Activated B cell treated with CpG ODN at 0.5 μM for 24 hours (primary cell): ENCODE results near the gene BANP. TPM values are rescaled to one million over a fixed set of nuclear protein-coding genes. Genes with fewer than 3 reads are reported as not detected.
"Not testable (repeated sequence)": the region's sequence is repeated elsewhere in the genome, so short reads cannot be mapped to it uniquely, and the experiment has no call there.

Experiments
- ATAC-seq: fragments of 200-7000 bp; cut with Tn5 transposase; one replicate; pipeline ENCODE4 v1.10.0; 2021; ENCODE audit warnings: low read depth, mild to moderate bottlenecking, moderate library complexity
- CTCF ChIA-PET: fragments of 350-600 bp; sonication (Branson Sonifier 250); formaldehyde crosslinking; loops from one replicate; lab custom pipeline; 2021; ENCODE audit warnings: antibody characterized with exemption; lab: Charles Lee
- POLR2A ChIA-PET: fragments of 350-600 bp; sonication (Branson Sonifier 250); formaldehyde crosslinking; loops from one replicate; lab custom pipeline; 2021; ENCODE audit warnings: antibody characterized with exemption; lab: Charles Lee
- DNase-seq: peaks from one replicate; pipeline ENCODE4 v3.0.0; 2022
- H3K27ac Mint-ChIP-seq: one replicate; pipeline ENCODE4 v1.8.0; 2020; ENCODE audit warnings: mixed read lengths
- H3K27me3 Mint-ChIP-seq: one replicate; pipeline ENCODE4 v1.8.0; 2021; ENCODE audit warnings: mixed read lengths
- H3K36me3 Mint-ChIP-seq: one replicate; pipeline ENCODE4 v1.8.0; 2021; ENCODE audit warnings: low read depth, mixed read lengths
- H3K4me1 Mint-ChIP-seq: one replicate; pipeline ENCODE4 v1.8.0; 2021; ENCODE audit warnings: mixed read lengths
- H3K4me3 Mint-ChIP-seq: one replicate; pipeline ENCODE4 v1.8.0; 2020; ENCODE audit warnings: mild to moderate bottlenecking, mixed read lengths
- H3K9me3 Mint-ChIP-seq: one replicate; pipeline ENCODE4 v1.8.0; 2020; ENCODE audit warnings: mixed read lengths
- intact Hi-C: fragments of 100-400 bp; cut with micrococcal nuclease; formaldehyde crosslinking; loops from one replicate; pipeline ENCODE4 v1.15.1; 2024
- total RNA-seq: library from RNA; stranded (reverse); gene quantifications from 2 replicates; pipeline ENCODE4 v1.2.3, GENCODE V29; 2022
- TF ChIP-seq, protein P1 (sequence below): fragments of 200-600 bp; IDR thresholded peaks from one replicate; pipeline ENCODE4 v1.8.0; 2022; ENCODE audit warnings: antibody characterized with exemption, mild to moderate bottlenecking

Gene BANP
- total RNA-seq, 1 donor from 2014 or later = 72.3 TPM

DNA sequence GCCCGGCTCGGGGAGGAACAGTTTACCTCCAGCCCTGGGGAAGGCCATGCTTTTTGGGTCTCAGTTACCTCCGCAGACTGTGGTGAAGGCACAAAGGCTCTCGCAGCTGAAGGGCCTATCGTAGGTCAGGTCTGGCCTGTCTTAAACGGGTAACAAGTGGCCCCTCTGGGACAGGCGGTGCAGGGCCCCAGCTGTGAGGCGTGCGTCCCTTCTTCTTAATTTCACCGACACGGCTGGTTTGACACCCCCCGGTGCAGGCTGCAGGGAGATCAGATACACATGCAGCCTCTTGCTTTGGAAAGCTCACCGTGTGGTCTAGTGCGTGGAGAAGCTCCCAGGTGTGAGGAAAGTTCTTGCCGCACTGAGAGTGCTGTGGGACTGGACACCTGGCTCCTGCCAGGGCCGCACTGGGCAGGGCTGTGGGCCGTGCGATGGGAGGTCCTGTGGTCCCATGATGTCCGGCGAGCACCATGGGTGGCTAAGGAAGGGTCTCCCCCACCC lies 162.4 kb downstream of the BANP start:
- CTCF ChIA-PET = no interaction called here
- no peak overlapping the region for H3K4me3 Mint-ChIP-seq
- intact Hi-C loops = no loop called here

DNA sequence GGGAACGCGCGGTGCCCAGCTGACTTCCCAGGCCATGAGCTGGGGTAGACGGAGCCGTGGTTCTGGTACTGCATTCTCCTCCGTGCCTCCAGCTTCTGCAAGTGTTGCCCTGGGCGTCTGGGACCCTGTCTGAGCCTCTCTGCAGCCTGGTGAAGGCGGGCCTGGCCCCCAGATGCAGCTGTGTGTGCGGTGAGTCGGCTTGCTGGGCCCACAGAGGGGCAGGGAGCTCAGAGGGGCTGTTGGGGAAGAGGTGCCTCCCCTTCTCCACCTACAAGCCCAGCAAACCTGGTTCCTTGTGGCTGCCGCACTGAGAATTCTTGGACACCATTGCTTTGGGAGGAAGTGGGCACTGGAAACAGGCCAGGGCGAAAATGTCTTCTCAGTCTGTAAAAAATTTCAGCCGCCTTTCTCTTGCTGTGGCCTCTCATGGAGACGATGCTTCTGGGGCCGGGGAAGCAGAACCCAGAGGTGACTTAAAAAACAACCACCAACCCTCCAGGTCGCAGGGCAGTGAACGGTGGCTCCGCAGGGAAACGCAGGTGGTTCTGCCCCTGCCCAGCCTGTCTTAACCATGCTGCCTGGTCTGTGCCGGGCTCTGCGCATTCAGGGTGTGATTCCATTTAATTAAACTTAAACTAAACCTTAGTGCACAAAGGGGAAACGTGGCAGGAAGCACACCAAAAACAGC lies 163.5 kb downstream of the BANP start:
- H3K27me3 Mint-ChIP-seq, intact Hi-C loops, H3K36me3 Mint-ChIP-seq, DNase-seq, CTCF ChIA-PET, H3K9me3 Mint-ChIP-seq: not testable (repeated sequence)
- peak overlapping the region; percentile 47 for H3K4me3 Mint-ChIP-seq
- POLR2A ChIA-PET = interaction anchor here (2.0 kb wide), 1 partner anchor 37 kb away, joined by 4 read pairs; no protein-coding TSS in a partner anchor
- peak overlapping the region; percentile 7 for H3K27ac Mint-ChIP-seq
- peak; percentile 34 for ATAC-seq
- H3K4me1 Mint-ChIP-seq = peaks cover 21% of the 10 kb centered on the region

More for the DNA sequence above, 162.4 kb downstream of the BANP start:
- ATAC-seq (peak; percentile 42), DNase-seq (no peak)
- H3K4me1 Mint-ChIP-seq = peaks cover 21% of the 10 kb centered on the region
- TF ChIP-seq, protein P1, sequence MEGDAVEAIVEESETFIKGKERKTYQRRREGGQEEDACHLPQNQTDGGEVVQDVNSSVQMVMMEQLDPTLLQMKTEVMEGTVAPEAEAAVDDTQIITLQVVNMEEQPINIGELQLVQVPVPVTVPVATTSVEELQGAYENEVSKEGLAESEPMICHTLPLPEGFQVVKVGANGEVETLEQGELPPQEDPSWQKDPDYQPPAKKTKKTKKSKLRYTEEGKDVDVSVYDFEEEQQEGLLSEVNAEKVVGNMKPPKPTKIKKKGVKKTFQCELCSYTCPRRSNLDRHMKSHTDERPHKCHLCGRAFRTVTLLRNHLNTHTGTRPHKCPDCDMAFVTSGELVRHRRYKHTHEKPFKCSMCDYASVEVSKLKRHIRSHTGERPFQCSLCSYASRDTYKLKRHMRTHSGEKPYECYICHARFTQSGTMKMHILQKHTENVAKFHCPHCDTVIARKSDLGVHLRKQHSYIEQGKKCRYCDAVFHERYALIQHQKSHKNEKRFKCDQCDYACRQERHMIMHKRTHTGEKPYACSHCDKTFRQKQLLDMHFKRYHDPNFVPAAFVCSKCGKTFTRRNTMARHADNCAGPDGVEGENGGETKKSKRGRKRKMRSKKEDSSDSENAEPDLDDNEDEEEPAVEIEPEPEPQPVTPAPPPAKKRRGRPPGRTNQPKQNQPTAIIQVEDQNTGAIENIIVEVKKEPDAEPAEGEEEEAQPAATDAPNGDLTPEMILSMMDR = no peak
- POLR2A ChIA-PET = interaction anchor here (2.0 kb wide), 1 partner anchor 36 kb away, joined by 4 read pairs; no protein-coding TSS in a partner anchor
- peaks cover 9% of the 10 kb centered on the region for H3K27me3 Mint-ChIP-seq
- H3K9me3 Mint-ChIP-seq = no peaks in the 10 kb centered on the region
- no peak overlapping the region for H3K27ac Mint-ChIP-seq
- H3K36me3 Mint-ChIP-seq = no peaks in the 10 kb centered on the region

DNA sequence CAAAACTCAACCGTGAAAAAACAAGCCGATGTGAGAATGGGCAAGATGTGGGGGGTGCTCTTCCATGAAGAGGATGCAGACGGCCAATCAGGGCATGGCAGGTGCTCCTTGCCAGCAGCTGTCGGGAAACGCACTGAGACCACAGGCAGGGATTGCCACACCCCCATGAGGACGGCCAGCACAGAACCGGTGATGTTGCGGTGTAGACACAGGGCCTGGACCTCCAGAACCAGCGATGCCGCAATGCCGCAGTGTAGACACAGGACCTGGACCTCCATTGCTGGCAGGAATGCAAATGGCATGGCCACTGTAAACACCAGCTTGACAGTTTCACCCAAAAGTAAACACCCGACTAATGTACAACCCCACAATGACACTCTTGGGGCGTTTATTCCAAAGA lies 164.9 kb downstream of the BANP start:
- TF ChIP-seq, protein P1 = no peak
- Mint-ChIP-seq H3K27ac (no peak overlapping the region), H3K9me3 (no peaks in the 10 kb centered on the region), H3K36me3 (no peaks in the 10 kb centered on the region), H3K27me3 (peaks cover 9% of the 10 kb centered on the region), H3K4me3 (no peak overlapping the region), H3K4me1 (peaks cover 19% of the 10 kb centered on the region)
- intact Hi-C loops = no loop called here
- ChIA-PET POLR2A (no interaction called here), CTCF (no interaction called here)
- ATAC-seq (no peak), DNase-seq (no peak)

- ChIA-PET POLR2A (no interaction called here), CTCF (no interaction called here)
- DNase-seq (no peak), ATAC-seq (no peak)
- no peak overlapping the region for H3K27ac Mint-ChIP-seq
- H3K4me3 Mint-ChIP-seq = no peak overlapping the region
- TF ChIP-seq, protein P1 = no peak
- peaks cover 7% of the 10 kb centered on the region for H3K27me3 Mint-ChIP-seq
- peaks cover 17% of the 10 kb centered on the region for H3K4me1 Mint-ChIP-seq
- intact Hi-C loops = no loop called here
- H3K9me3 Mint-ChIP-seq = no peaks in the 10 kb centered on the region
- H3K36me3 Mint-ChIP-seq = no peaks in the 10 kb centered on the region
These were observed 166.2 kb downstream of the BANP start for GRCh38 chr16:88117476-88117868.

DNA sequence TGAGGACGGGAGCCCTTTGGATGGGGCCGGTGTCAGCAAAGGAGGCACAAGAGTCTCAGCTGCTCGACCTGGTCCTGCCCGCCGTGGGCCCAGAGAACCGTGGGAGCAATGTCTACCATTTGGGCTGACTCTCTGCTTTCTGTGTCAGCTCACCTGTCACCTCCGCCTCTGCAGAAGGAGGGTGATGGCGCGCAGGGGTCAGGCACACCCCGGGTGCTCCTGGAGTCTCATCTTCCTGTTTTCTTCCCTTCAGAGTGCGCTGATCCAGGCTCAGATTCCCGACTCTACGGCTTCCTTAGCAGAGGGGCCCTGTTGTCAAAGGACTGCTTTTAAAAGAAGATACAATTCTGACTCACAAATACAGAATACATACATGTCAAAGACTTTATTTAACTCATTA lies 167.1 kb downstream of the BANP start:
- Mint-ChIP-seq H3K4me3 (no peak overlapping the region), H3K4me1 (peaks cover 17% of the 10 kb centered on the region), H3K9me3 (no peaks in the 10 kb centered on the region), H3K36me3 (no peaks in the 10 kb centered on the region), H3K27ac (no peak overlapping the region), H3K27me3 (peaks cover 7% of the 10 kb centered on the region)
- intact Hi-C loops = no loop called here
- DNase-seq = no peak
- ChIA-PET POLR2A (no interaction called here), CTCF (no interaction called here)
- no peak for ATAC-seq
- TF ChIP-seq, protein P1 = no peak

GRCh38 chr16:88118852-88119741 lies 167.9 kb downstream of the BANP start:
- DNase-seq, intact Hi-C loops, POLR2A ChIA-PET, CTCF ChIA-PET, H3K36me3 Mint-ChIP-seq, H3K9me3 Mint-ChIP-seq, ATAC-seq, H3K4me3 Mint-ChIP-seq, H3K27ac Mint-ChIP-seq, H3K27me3 Mint-ChIP-seq: not testable (repeated sequence)
- H3K4me1 Mint-ChIP-seq = peaks cover 12% of the 10 kb centered on the region

- H3K4me1 Mint-ChIP-seq, ATAC-seq, H3K27ac Mint-ChIP-seq, CTCF ChIA-PET, intact Hi-C loops, H3K9me3 Mint-ChIP-seq, DNase-seq, H3K27me3 Mint-ChIP-seq, POLR2A ChIA-PET, H3K36me3 Mint-ChIP-seq, H3K4me3 Mint-ChIP-seq: not testable (repeated sequence)
These were observed 168.9 kb downstream of the BANP start for GRCh38 chr16:88119881-88120751.
